ENCODE data around the gene ANXA5. TPM values are rescaled to one million over a fixed set of nuclear protein-coding genes. Genes with fewer than 3 reads are reported as not detected.

The ANXA5 gene
- total RNA-seq, 1 experiment from 2014 or later = 476 TPM

GRCh38 chr4:121709766-121710405, 13.1 kb upstream of the ANXA5 start:
- Mint-ChIP-seq H3K27me3 (ENCODE audit: insufficient read depth, unreplicated experiment) (no peaks in the 10 kb centered on the region), H3K4me1 (ENCODE audit: insufficient read depth, unreplicated experiment) (peaks cover 34% of the 10 kb centered on the region), H3K4me3 (ENCODE audit: unreplicated experiment) (no peak overlapping the region), H3K27ac (ENCODE audit: low read depth, unreplicated experiment) (peak overlapping the region; percentile 93), H3K9me3 (ENCODE audit: unreplicated experiment) (no peaks in the 10 kb centered on the region), H3K36me3 (ENCODE audit: insufficient read depth, unreplicated experiment) (no peaks in the 10 kb centered on the region)
- no peak for DNase-seq (ENCODE audit: unreplicated experiment)
- ChIA-PET POLR2A (interaction anchor here (0.7 to 4.2 kb wide), 5 partner anchors 14 to 245 kb away, joined by 3 to 63 read pairs (median 4); partner anchors contain the start of gene ANXA5), CTCF (interaction anchor here (0.7 kb wide), 1 partner anchor 47 kb away, joined by 4 read pairs; no protein-coding TSS in a partner anchor)
- TF ChIP-seq CTCF (IDR thresholded peaks at IDR 0.05; ENCODE audit: unreplicated experiment) = no peak
- intact Hi-C loops (cut with micrococcal nuclease) = no loop called here
- BruUV-seq (replicated peaks) = no TSS peak

GRCh38 chr4:121707344-121707743, 10.6 kb upstream of the ANXA5 start:
- no TSS peak for BruUV-seq (replicated peaks)
- Mint-ChIP-seq H3K27ac (ENCODE audit: low read depth, unreplicated experiment) (no peak overlapping the region), H3K4me1 (ENCODE audit: insufficient read depth, unreplicated experiment) (peaks cover 32% of the 10 kb centered on the region), H3K36me3 (ENCODE audit: insufficient read depth, unreplicated experiment) (no peaks in the 10 kb centered on the region), H3K4me3 (ENCODE audit: unreplicated experiment) (no peak overlapping the region), H3K9me3 (ENCODE audit: unreplicated experiment) (no peaks in the 10 kb centered on the region), H3K27me3 (ENCODE audit: insufficient read depth, unreplicated experiment) (no peaks in the 10 kb centered on the region)
- ChIA-PET CTCF (interaction anchor here (0.7 to 1.6 kb wide), 4 partner anchors 8 to 244 kb away, joined by 3 to 6 read pairs (median 4); no protein-coding TSS in a partner anchor), POLR2A (interaction anchor here (0.9 to 2.3 kb wide), 3 partner anchors 8 to 13 kb away, joined by 3 to 9 read pairs (median 5); partner anchors contain the start of gene ANXA5)
- TF ChIP-seq CTCF (IDR thresholded peaks at IDR 0.05; ENCODE audit: unreplicated experiment) = no peak
- no peak for DNase-seq (ENCODE audit: unreplicated experiment)
- intact Hi-C loops (cut with micrococcal nuclease) = no loop called here

GRCh38 chr4:121706595-121707021, 9.8 kb upstream of the ANXA5 start:
- intact Hi-C loops (cut with micrococcal nuclease) = no loop called here
- ChIA-PET POLR2A (interaction anchor here (2.3 kb wide), 1 partner anchor 8 kb away, joined by 5 read pairs; no protein-coding TSS in a partner anchor), CTCF (no interaction called here)
- peaks cover 25% of the 10 kb centered on the region for H3K4me1 Mint-ChIP-seq (ENCODE audit: insufficient read depth, unreplicated experiment)
- H3K27ac Mint-ChIP-seq (ENCODE audit: low read depth, unreplicated experiment) = no peak overlapping the region
- BruUV-seq (replicated peaks) = no TSS peak
- H3K36me3 Mint-ChIP-seq (ENCODE audit: insufficient read depth, unreplicated experiment) = no peaks in the 10 kb centered on the region
- DNase-seq (ENCODE audit: unreplicated experiment) = no peak
- H3K27me3 Mint-ChIP-seq (ENCODE audit: insufficient read depth, unreplicated experiment) = no peaks in the 10 kb centered on the region
- no peaks in the 10 kb centered on the region for H3K9me3 Mint-ChIP-seq (ENCODE audit: unreplicated experiment)
- no peak for TF ChIP-seq CTCF (IDR thresholded peaks at IDR 0.05; ENCODE audit: unreplicated experiment)
- H3K4me3 Mint-ChIP-seq (ENCODE audit: unreplicated experiment) = no peak overlapping the region

GRCh38 chr4:121705521-121705920, 8.7 kb upstream of the ANXA5 start:
- no peak for DNase-seq (ENCODE audit: unreplicated experiment)
- POLR2A ChIA-PET = interaction anchor here (1.0 to 2.3 kb wide), 2 partner anchors 9 to 12 kb away, joined by 4 to 7 read pairs; partner anchors contain the start of gene ANXA5
- Mint-ChIP-seq H3K4me1 (ENCODE audit: insufficient read depth, unreplicated experiment) (peaks cover 17% of the 10 kb centered on the region), H3K9me3 (ENCODE audit: unreplicated experiment) (no peaks in the 10 kb centered on the region), H3K27ac (ENCODE audit: low read depth, unreplicated experiment) (no peak overlapping the region), H3K27me3 (ENCODE audit: insufficient read depth, unreplicated experiment) (no peaks in the 10 kb centered on the region), H3K4me3 (ENCODE audit: unreplicated experiment) (no peak overlapping the region), H3K36me3 (ENCODE audit: insufficient read depth, unreplicated experiment) (no peaks in the 10 kb centered on the region)
- intact Hi-C loops (cut with micrococcal nuclease) = no loop called here
- CTCF ChIA-PET = no interaction called here
- no TSS peak for BruUV-seq (replicated peaks)
- TF ChIP-seq CTCF (IDR thresholded peaks at IDR 0.05; ENCODE audit: unreplicated experiment) = no peak

All from MCF 10A (cell line).